ENCODE data around the gene TTYH3. TPM values are rescaled to one million over a fixed set of nuclear protein-coding genes. Genes with fewer than 3 reads are reported as not detected.
"Not testable (repeated sequence)": the region's sequence is repeated elsewhere in the genome, so short reads cannot be mapped to it uniquely, and the experiment has no call there.

TTYH3 gene
- total RNA-seq, 1 donor from 2014 or later, result 31.5 TPM

GRCh38 chr7:2603044-2603965 is 28.5 kb upstream of the TTYH3 start:
- no peak for DNase-seq

DNA sequence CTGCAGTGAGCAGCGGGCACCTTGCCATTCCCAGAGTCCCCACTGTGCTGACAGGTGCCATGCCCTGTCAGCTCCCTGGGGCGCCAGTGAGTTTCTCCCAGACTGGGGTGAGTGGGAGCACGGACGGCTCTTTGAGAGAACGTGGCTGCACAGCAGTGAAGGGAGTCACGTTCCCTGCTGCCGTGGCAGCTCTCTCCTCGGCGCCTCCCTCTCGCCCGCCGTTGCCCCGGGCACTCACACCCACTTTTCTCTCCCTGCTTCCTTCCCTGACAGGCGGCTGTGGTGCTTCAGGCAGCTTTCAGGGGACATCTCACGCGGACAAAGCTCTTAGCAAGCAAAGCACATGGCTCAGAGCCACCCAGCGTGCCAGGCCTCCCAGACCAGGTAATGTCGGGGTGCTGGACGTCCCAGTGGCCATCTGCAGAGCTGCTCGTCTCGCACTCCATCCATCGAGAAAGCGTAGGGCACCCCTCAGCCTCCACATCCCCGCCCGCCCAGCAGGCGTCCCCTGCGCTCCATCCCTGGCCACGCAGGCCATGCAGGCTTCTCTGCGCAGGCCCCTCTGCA is 27.1 kb upstream of the TTYH3 start:
- DNase-seq, result no peak

DNA sequence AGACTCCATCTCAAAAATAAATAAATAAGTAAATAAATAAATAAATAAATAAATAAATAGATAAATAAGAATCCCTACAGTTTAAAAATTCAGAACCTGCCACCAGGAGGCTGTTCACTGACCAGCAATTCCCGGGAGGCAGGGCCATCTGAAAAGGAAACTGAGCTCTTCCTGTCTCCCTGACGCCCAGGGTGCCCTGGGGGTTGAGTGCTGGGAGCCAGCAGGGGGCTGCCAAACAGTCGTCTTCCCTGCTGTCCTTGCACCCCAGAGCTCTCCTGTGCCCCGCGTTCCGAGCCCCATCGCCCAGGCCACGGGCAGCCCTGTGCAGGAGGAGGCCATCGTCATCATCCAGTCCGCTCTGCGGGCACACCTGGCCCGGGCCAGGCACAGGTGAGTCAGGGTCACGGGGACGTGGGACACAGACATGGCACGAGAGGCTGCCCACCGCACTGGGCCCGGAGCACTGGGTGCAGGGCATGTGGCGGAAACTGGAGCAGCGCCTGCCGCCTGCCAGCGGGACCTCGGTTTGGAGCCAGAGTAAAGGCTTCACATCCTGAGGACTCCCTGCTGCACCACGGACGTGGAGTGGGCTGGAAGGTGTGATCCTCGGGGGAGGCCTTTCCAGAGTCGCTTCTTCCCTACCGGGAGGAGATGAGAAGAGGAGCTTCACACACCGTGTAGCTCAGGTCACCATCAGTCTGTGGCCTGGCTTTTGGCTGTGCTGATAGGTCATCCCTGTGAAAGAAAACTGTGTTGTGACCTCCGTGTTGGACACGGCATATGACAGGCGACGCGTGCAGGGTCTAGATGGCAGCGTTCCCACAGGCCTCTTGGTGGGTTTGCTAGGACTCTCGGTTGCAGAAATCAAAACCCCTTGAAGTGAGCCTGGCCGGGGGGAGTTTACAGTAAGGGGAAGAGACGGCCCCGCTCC is 25.9 kb upstream of the TTYH3 start:
- DNase-seq, result no peak

DNA sequence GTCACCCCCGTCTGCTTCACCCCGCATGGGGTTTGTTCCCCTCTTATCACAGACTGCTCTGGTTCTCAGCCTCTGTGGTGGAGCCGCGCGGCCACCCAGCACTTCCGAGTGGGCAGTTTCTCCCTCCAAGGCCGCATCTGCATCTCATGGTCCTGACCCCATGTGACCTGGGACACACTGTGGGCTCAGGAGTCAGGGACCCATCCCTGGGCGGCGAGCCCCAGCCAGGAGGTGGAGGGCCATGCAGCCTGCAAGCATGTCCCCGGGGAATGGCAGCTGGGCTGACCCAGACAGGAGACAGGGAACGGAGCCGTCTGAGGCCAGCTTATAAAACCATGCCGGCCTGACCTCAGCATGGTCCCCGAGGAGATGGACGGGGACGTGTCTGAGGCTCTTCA is 25.2 kb upstream of the TTYH3 start:
- DNase-seq, result no peak

- DNase-seq, result peak; percentile 37
Measured at GRCh38 chr7:2607122-2607922, 24.5 kb upstream of the TTYH3 start.

DNA sequence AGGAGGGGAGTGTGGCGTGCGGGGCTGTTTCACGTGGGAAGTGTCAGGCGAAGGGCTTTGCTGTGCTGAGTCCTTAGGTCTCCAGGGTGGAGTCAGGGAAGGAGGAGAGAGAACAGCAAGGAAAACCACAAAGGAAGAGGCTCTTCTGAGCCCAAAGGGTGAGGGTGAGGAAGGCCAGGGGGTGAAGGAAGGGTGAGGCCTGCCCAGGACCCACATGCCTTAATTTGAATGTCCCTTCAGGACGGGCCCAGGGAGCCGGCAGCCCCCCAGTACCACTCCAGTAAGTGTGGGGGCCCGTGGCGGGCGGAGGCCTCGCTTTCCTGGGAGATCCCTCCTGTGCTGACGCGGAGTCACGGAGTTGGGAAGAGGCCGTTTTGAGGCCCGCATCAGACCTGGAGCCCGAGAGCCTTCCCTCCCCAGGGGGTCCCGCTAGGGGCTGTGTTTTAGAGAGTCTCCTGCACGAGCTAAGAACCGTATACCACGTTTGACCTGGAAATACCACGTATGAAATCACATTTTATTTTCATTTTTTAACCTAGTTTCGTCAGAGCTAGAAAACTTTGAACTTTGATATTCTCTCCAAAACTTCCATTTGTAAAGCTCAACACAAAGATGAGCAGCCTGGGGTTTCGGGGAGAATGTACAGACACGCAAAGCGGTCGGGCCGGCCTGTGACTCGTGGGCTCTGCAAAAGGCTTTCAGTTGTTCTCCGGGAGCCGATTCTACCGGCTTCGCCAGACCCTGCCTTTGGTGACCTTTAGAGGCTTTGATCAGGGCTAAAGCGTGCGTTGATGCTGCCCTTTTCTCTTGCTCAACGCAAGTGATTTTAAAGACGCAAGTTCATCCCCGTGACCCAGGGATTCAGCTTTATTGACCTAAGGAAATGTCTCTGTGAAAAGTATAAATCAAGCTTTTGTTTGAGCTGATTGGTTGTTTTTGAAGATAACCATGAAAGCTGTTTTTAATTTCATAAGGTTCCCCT is 23.6 kb upstream of the TTYH3 start:
- DNase-seq, result no peak

DNA sequence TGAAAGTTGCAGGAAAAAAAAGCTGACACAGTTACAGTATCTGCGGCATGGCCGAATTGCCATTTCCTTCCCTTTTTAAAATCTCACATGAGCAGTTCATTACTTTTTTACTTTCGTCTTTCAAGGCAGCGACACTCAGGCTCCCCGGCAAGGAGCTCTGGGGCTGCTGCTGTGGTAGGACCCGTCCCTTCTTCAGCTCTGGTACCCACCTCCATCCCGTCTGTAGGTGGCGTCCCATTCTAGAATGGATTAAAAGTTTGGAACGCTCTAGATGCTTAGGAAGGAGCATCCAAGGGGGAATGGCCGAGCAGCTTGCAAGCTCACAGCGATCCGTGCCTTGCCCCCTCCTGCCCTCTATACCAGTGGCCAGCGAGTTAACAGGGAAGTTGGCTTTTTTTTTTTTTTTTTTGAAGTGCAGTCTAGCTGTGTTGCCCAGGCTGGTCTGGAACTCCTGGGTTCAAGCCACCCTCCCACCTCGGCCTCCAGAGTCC is 22.8 kb upstream of the TTYH3 start:
- DNase-seq, result no peak

DNA sequence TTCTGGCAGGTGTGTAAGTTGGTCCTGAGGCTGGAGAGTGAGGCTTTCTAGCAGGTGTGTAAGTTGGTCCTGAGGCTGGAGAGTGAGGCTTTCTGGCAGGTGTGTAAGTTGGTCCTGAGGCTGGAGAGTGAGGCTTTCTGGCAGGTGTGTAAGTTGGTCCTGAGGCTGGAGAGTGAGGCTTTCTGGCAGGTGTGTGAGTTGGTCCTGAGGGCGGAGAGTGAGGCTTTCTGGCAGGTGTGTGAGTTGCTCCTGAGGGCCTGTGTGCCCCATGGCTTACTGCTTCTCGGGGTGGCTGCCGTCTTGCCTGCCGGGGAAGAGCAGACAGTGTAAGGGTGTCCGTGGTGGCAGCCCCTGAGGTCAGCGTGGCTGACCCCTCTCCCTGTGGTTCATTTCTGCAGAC is 22.1 kb upstream of the TTYH3 start:
- not testable (repeated sequence) for DNase-seq

DNA sequence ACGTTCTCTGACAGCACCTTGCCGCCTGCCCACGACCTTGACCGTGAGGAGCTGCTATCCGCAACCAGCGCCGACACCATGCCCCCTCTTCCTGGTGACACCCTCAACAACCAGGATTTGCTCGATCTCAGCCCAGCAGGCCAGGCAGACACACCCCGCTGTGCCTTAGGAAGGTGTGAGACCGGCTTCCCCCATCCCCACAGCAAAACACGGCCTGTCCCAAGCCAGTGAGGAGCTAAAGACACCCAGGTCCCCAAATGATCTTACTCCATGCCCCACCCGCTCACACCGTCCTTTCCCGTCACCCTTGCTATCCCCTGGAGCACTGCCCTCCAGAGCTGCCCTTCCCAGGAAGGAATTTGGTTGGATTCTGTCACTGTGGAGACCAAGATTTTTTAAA is 21.3 kb upstream of the TTYH3 start:
- DNase-seq, result no peak

DNA sequence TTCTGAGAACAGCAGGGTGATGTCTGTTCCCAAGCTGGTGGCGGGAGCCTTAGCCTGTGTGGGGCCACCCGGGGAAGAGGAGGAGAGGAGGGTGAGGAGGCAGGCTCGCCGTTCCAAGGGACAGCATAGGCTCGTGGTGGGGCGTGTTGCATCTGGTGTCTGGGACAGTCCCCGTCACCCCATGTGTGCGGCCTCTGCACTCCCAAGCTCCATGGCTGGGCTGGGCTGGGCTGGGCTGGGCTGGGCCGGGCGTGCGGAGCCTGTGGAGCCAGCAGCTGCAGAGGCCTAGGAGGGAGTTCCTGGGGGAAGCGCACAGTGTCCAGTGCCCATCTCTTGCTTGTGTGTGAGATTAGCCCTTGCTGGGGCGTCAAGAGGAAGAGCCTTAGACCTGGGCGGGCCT is 20.9 kb upstream of the TTYH3 start:
- no peak for DNase-seq

GRCh38 chr7:2611401-2611800 is 20.4 kb upstream of the TTYH3 start:
- no peak for DNase-seq

DNA sequence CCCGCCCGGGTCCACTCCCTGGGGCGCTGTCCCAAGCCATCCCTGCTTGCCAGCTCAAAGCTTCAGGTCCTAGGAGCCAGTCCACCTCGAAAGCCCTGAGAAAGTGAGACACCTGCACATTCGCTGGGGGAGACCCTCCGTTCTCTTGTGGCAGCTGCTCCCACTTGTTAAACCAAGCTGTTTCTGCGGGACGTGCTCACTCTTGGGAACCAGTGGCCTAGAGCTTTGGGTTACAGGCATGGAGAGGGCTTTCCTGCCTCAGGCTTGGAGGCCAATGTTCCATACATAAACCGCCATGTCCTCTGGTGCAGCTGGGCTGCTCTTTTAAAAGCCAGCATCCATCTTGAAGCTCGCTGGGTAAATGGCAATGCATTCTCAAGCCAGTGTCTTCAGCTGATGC is 19.9 kb upstream of the TTYH3 start:
- DNase-seq, result no peak

- DNase-seq, result no peak
Measured at GRCh38 chr7:2612445-2613097, 19.2 kb upstream of the TTYH3 start.

DNA sequence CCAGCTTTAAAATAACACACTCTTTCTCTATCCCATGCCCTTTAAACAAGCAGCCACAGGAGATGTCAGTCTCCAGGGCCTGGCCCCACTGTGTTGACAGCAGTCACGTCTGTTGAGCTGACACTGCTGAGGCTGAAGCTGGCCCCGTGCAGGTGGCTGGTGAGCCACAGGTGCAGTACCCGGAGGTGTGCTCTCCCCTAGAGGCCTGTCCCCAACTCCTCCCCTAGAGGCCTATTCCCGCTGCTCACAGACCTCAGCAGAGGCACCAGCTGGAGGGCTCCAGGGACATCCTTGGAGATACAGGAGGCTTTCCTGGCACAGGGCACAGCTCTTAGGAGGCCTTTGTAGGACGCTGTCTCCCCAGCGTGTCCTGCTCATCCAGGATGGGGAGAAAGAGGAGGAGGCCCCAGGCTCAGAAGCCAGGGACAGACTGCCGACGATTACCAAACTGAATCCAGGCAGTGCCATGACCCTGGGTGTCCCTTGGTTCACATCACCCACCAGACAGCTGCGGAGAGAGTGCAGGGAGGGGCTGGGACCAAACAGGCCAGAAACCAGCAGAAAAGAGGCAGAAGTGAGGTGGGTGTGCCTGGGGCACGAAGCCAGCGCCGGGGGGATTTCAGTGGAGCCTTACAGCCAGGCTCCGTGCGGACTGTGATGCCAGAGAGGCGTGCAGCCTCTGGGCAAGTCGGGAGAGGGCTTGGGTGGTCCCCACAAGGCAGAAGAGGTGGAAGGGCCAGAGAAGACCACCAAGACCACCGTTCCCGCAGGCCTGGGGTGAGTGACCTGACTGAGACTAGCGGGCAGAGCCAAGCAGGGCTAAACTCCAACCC is 18.5 kb upstream of the TTYH3 start:
- no peak for DNase-seq

- no peak for DNase-seq
Measured at GRCh38 chr7:2613931-2614600, 17.7 kb upstream of the TTYH3 start.

DNA sequence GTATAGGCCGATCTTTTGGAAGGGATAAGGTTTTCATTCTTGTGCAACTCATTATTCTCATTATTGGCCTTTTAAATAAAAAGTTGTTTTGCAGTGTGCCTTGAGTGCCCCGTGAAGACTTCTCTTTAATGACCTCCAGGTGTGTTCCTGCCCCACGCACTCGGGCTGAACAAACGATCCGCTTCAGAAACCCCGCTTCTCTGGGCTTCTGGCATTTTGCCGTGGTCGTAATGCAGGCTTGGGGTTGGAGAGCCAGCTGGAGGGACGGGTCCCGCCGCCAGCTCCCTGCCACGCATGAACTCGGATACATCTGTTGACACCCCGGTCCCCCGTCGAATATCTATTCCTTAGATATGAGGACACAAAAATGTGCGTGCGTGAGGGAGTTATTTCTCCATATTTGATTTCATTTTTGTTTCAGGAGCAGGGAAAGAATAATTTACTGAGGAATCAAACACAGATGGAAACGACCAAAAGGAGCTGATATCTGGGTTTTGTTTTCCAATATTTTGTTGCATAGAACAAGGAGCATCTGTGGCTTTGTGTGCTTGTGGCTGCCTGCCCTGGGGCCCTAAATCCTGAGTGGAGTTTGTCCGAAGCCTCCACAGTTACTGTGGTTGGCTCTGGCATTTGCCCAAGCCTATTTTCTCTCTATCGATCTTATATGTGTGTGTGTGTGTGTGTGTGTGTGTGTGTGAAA is 17.0 kb upstream of the TTYH3 start:
- no peak for DNase-seq

GRCh38 chr7:2616387-2617324 is 15.1 kb upstream of the TTYH3 start:
- DNase-seq, result no peak

Measured in occipital lobe (tissue), 2 donors.